GM12878 (cell line): ENCODE results near the gene ETV6. TPM values are rescaled to one million over a fixed set of nuclear protein-coding genes. Genes with fewer than 3 reads are reported as not detected.

Source experiments
- ATAC-seq: fragments of 200-7000 bp; cut with Tn5 transposase; 3 replicates; pipeline ENCODE4 v1.9.1; 2020; ENCODE audit warnings: mild to moderate bottlenecking, moderate library complexity
- BruUV-seq: library from RNA; stranded (reverse); fragments of 400-500 nt; replicated peaks from 2 replicates; lab custom pipeline; 2021; lab: Mats Ljungman, UMichigan
- CTCF ChIA-PET: fragments of 300-600 bp; sonication (Branson Sonifier 250); formaldehyde crosslinking; extraction: SDS; loops from one replicate; lab custom pipeline; 2021; ENCODE audit warnings: inconsistent platforms; lab: Yijun Ruan, JAX
- POLR2A ChIA-PET: fragments of 350-600 bp; formaldehyde crosslinking; extraction: SDS; loops from one replicate; lab custom pipeline; 2021; ENCODE audit warnings: inconsistent platforms; lab: Charles Lee
- RAD21 ChIA-PET: fragments of 300-600 bp; sonication (Branson Sonifier 250); formaldehyde crosslinking; loops from one replicate; lab custom pipeline; 2023; ENCODE audit warnings: antibody characterized with exemption; ENCODE audit not compliant: unreplicated experiment; lab: Charles Lee
- SMC1A ChIA-PET: fragments of 300-600 bp; sonication (Branson Sonifier 250); formaldehyde crosslinking; loops from one replicate; lab custom pipeline; 2023; ENCODE audit not compliant: unreplicated experiment, uncharacterized antibody; lab: Charles Lee
- DNase-seq: peaks from one replicate; pipeline ENCODE4 v3.0.0-alpha.2; 2011; ENCODE audit warnings: low read depth, low spot score
- FAIRE-seq: peaks from 3 replicates; lab custom pipeline; 2011; peaks lifted over from hg19 to GRCh38; lab: Jason Lieb, UNC
- H2AFZ ChIP-seq: 2 replicates; pipeline ENCODE4 v1.6.0; 2011; ENCODE audit warnings: low read depth, low read length, control low read depth; ENCODE audit not compliant: control insufficient read depth
- H3K27ac ChIP-seq: 2 replicates; pipeline ENCODE4 v1.5.1; 2011; ENCODE audit warnings: control low read depth; ENCODE audit not compliant: control insufficient read depth, insufficient read depth
- H3K27me3 ChIP-seq, 2 experiments: replicated peaks in 1 of 2; 2 replicates each; pipeline versions ENCODE4 v1.6.0 to v1.6.1; 2011; ENCODE audit warnings: low read length in 1 of 2; ENCODE audit not compliant: control insufficient read depth in 2 of 2, insufficient read depth in 2 of 2
- H3K36me3 ChIP-seq, 2 experiments: 2 replicates each; pipeline ENCODE4 v1.5.1; 2011; ENCODE audit warnings: low read length in 1 of 2; ENCODE audit not compliant: control insufficient read depth in 2 of 2, insufficient read depth in 2 of 2
- H3K4me1 ChIP-seq: 2 replicates; pipeline ENCODE4 v1.6.1; 2011; ENCODE audit warnings: mild to moderate bottlenecking, low read length, moderate library complexity, mixed read lengths; ENCODE audit not compliant: control insufficient read depth, insufficient read depth
- H3K4me2 ChIP-seq: 2 replicates; pipeline ENCODE4 v1.6.0; 2011; ENCODE audit warnings: control low read depth; ENCODE audit not compliant: control insufficient read depth, insufficient read depth
- H3K4me3 ChIP-seq: fragments of 200-600 bp; sonication (generic); 2 replicates; pipeline ENCODE4 v1.5.1; 2016
- H3K79me2 ChIP-seq: 2 replicates; pipeline ENCODE4 v1.6.0; 2011; ENCODE audit warnings: low read length; ENCODE audit not compliant: control insufficient read depth, insufficient read depth
- H3K9ac ChIP-seq: 2 replicates; pipeline ENCODE4 v1.8.0; 2011; ENCODE audit warnings: low read length, control low read depth, mixed read lengths; ENCODE audit not compliant: control insufficient read depth, insufficient read depth
- H3K9me3 ChIP-seq: replicated peaks from 3 replicates; pipeline ENCODE4 v1.5.1; 2011; ENCODE audit warnings: mild to moderate bottlenecking, low read length; ENCODE audit not compliant: control insufficient read depth, insufficient read depth
- H4K20me1 ChIP-seq: 2 replicates; pipeline ENCODE4 v1.6.0; 2011; ENCODE audit not compliant: control insufficient read depth, insufficient read depth
- CREM ChIP-seq: IDR thresholded peaks from 2 replicates; pipeline ENCODE4 v1.6.1; 2014; ENCODE audit warnings: antibody characterized with exemption, low read depth
- EED ChIP-seq: sonication (generic); IDR thresholded peaks from 2 replicates; pipeline ENCODE4 v1.6.1; 2016; ENCODE audit warnings: antibody characterized with exemption, low read depth
- EGR1 ChIP-seq, 2 experiments: IDR thresholded peaks; 1 replicate in 1 of 2; 2 replicates in 1 of 2; pipeline ENCODE4 v1.6.1; 2011 to 2012; ENCODE audit warnings: low read depth in 2 of 2, low read length in 2 of 2, borderline replicate concordance in 1 of 2, mild to moderate bottlenecking in 1 of 2, moderate library complexity in 1 of 2
- FOS ChIP-seq: IDR thresholded peaks from 3 replicates; pipeline ENCODE4 v1.6.1; 2011; ENCODE audit warnings: borderline replicate concordance; ENCODE audit not compliant: insufficient read length; ENCODE audit errors: extremely low read depth
- IRF4 ChIP-seq: IDR thresholded peaks from 2 replicates; pipeline ENCODE4 v1.6.1; 2011; ENCODE audit warnings: low read depth, low read length
- KLF5 ChIP-seq: fragments of 450-650 bp; IDR thresholded peaks from 2 replicates; pipeline ENCODE4 v1.6.1; 2014; ENCODE audit warnings: mild to moderate bottlenecking; ENCODE audit not compliant: partially characterized antibody
- NFYA ChIP-seq: IDR thresholded peaks from 2 replicates; pipeline ENCODE4 v1.6.1; 2011; ENCODE audit warnings: low read depth, mild to moderate bottlenecking, low read length, improper control_type of control experiment, borderline replicate concordance
- NRF1 ChIP-seq: conservative IDR thresholded peaks from 2 replicates; pipeline ENCODE4 v1.6.1; 2011; ENCODE audit warnings: mild to moderate bottlenecking, low read depth, low read length, improper control_type of control experiment
- SMAD5 ChIP-seq: IDR thresholded peaks from 2 replicates; pipeline ENCODE4 v1.6.1; 2016; ENCODE audit warnings: antibody characterized with exemption, low read depth
- SMARCA5 ChIP-seq: fragments of 450-650 bp; IDR thresholded peaks from 2 replicates; pipeline ENCODE4 v1.6.1; 2017; ENCODE audit warnings: mild to moderate bottlenecking
- TAF1 ChIP-seq: IDR thresholded peaks from 2 replicates; pipeline ENCODE4 v1.6.1; 2011; ENCODE audit warnings: mild to moderate bottlenecking, low read depth, low read length, borderline replicate concordance
- ZNF207 ChIP-seq: fragments of 450-650 bp; IDR thresholded peaks from 2 replicates; pipeline ENCODE4 v1.6.1; 2014; ENCODE audit warnings: antibody characterized with exemption, mild to moderate bottlenecking, borderline replicate concordance
- ZNF24 ChIP-seq: fragments of 450-650 bp; IDR thresholded peaks from 2 replicates; pipeline ENCODE4 v1.6.1; 2017; ENCODE audit warnings: antibody characterized with exemption, mild to moderate bottlenecking
- ZSCAN29 ChIP-seq: fragments of 450-650 bp; IDR thresholded peaks from 2 replicates; pipeline ENCODE4 v1.6.1; 2017; ENCODE audit warnings: mild to moderate bottlenecking, moderate library complexity
- ZZZ3 ChIP-seq: IDR thresholded peaks from 2 replicates; pipeline ENCODE4 v1.6.1; 2011; ENCODE audit warnings: low read depth; ENCODE audit not compliant: control insufficient read depth, insufficient read length
- WGBS: methylation state at CpG from one replicate; pipeline ENCODE4 v1.1.6; 2016; ENCODE audit warnings: low lambda C conversion rate; ENCODE audit not compliant: insufficient replicate concordance, insufficient coverage; ENCODE audit errors: missing lambda C conversion rate; 5-methylcytosine and 5-hydroxymethylcytosine counted together
- in situ Hi-C: fragments of 300-500 bp; cut with MboI; formaldehyde crosslinking; loops from 9 replicates; pipeline ENCODE4 v1.14.3; 2018; ENCODE audit warnings: mixed read lengths
- intact Hi-C: fragments of 100-400 bp; cut with micrococcal nuclease; formaldehyde crosslinking; loops from one replicate; pipeline ENCODE4 v1.14.2; 2022; ENCODE audit not compliant: unreplicated experiment
- polyA plus RNA-seq, 11 experiments: library from polyadenylated mRNA; depleted of rRNA in 4 of 11; unstranded in 6 of 11; stranded (reverse) in 5 of 11; fragments of >200 nt; fragmentation: Nextera tagmentation in 4 of 11; fragmentation: Illumina TruSeq in 1 of 11; extraction: Ambion mirVana in 4 of 11; extraction: Trizol in 1 of 11; gene quantifications; 1 replicate in 1 of 11; 2 replicates in 10 of 11; pipeline versions ENCODE4 v1.2.1 to v1.2.3, GENCODE V29; 2011 to 2016; ENCODE audit warnings: inconsistent platforms in 2 of 11, missing spikeins in 2 of 11, low read depth in 1 of 11
- total RNA-seq, 4 experiments: library from RNA; depleted of rRNA in 3 of 4; stranded (reverse); fragments of >200 nt in 3 of 4; fragmentation: Illumina TruSeq in 1 of 4; extraction: Trizol in 1 of 4; gene quantifications; 2 replicates each; pipeline versions ENCODE4 v1.2.1 to v1.2.3, GENCODE V29; 2013 to 2021
- TF ChIP-seq, protein P1 (sequence below): IDR thresholded peaks from 2 replicates; pipeline ENCODE4 v1.6.1; 2012; ENCODE audit warnings: low read length, inconsistent platforms

Gene ETV6
- total and polyA plus RNA-seq, 10 of the 15 experiments (the other 5 are each of a cell fraction or from before 2014, with no cell fraction given): 6.6 to 74.8 (median 24.6) TPM

DNA sequence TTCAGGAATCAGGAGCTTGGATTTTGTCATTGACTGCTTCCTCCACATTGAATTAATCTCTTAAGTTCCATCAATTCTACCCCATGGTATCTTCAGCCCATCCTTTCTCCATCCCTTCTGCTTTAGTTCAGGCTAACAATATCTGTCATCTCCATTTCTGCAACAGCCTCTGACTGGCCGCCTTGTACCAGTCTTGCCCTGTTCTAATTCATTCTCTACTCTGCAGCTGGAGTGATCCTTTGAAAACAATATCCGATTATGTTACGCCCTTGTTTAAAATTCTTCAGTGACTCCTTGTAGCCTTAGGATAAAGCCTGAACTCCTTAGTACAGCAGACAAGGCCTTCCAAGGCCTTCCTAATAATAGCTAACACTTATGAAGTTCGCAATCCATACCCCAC lies 170.2 kb downstream of the ETV6 start:
- ChIA-PET CTCF (interaction anchor here (1.0 to 1.6 kb wide), 3 partner anchors 10 to 239 kb away, joined by 3 to 4 read pairs (median 3); no protein-coding TSS in a partner anchor), SMC1A (interaction anchor here (0.7 to 4.8 kb wide), 6 partner anchors 8 to 179 kb away, joined by 3 to 16 read pairs (median 4); no protein-coding TSS in a partner anchor), RAD21 (interaction anchor here (1.0 to 2.9 kb wide), 5 partner anchors 10 to 213 kb away, joined by 3 to 10 read pairs (median 5); no protein-coding TSS in a partner anchor), POLR2A (interaction anchor here (1.4 kb wide), 1 partner anchor 10 kb away, joined by 4 read pairs; no protein-coding TSS in a partner anchor)
- BruUV-seq: no TSS peak
- FAIRE-seq: no peak
- intact Hi-C loops (no loop called here), in situ Hi-C loops (no loop called here)
- no peak overlapping the region for H3K4me3 ChIP-seq
- no peak overlapping the region for H3K9ac ChIP-seq
- no peaks in the 10 kb centered on the region; the same call in 2 of the 3 replicates for H3K9me3 ChIP-seq
- H4K20me1 ChIP-seq: no peaks in the 10 kb centered on the region
- 100% methylated on average over 4 of the region's 4 CpGs for WGBS
- H3K79me2 ChIP-seq: peaks cover 51% of the 10 kb centered on the region
- TF ChIP-seq TAF1 (no peak), KLF5 (no peak), ZNF207 (no peak), ZNF24 (no peak), FOS (no peak), ZZZ3 (no peak), IRF4 (no peak), EED (no peak), SMAD5 (no peak), ZSCAN29 (no peak), NRF1 (no peak), CREM (no peak), EGR1 (IDR thresholded peaks at IDR 0.05; ENCODE audit: borderline replicate concordance in 1 of 2, low read depth in 2 of 2, low read length in 2 of 2) (no peak), NFYA (no peak), SMARCA5 (no peak)
- TF ChIP-seq, protein P1, sequence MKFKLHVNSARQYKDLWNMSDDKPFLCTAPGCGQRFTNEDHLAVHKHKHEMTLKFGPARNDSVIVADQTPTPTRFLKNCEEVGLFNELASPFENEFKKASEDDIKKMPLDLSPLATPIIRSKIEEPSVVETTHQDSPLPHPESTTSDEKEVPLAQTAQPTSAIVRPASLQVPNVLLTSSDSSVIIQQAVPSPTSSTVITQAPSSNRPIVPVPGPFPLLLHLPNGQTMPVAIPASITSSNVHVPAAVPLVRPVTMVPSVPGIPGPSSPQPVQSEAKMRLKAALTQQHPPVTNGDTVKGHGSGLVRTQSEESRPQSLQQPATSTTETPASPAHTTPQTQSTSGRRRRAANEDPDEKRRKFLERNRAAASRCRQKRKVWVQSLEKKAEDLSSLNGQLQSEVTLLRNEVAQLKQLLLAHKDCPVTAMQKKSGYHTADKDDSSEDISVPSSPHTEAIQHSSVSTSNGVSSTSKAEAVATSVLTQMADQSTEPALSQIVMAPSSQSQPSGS: no peak
- TF ChIP-seq, all 136 proteins: peak for 0
- no peak overlapping the region for H3K27ac ChIP-seq
- ATAC-seq (no peak), DNase-seq (no peak)
- H3K27me3 ChIP-seq: no peaks in the 10 kb centered on the region
- peaks cover 29% of the 10 kb centered on the region for H3K4me1 ChIP-seq
- H3K36me3 ChIP-seq: peaks cover 16 to 19% of the 10 kb centered on the region in 2 experiments
- no peak overlapping the region for H2AFZ ChIP-seq
- H3K4me2 ChIP-seq: no peak overlapping the region
